Activated naive CD4-positive, alpha-beta T cell treated with anti-CD3 and anti-CD28 coated beads for 36 hours (primary cell): ENCODE data around the gene DTX1. TPM values are rescaled to one million over a fixed set of nuclear protein-coding genes. Genes with fewer than 3 reads are reported as not detected.
A peak's percentile ranks its signal among the peaks of the same experiment; 100 is the strongest.
"Not testable (repeated sequence)": the region's sequence is repeated elsewhere in the genome, so short reads cannot be mapped to it uniquely, and the experiment has no call there.

ENCODE experiments used
- CTCF ChIA-PET: fragments of 350-600 bp; sonication (Branson Sonifier 250); formaldehyde crosslinking; loops from one replicate; lab custom pipeline; 2021; ENCODE audit warnings: antibody characterized with exemption; lab: Charles Lee
- DNase-seq: peaks from one replicate; pipeline ENCODE4 v3.0.0-alpha.2; 2020
- H3K27ac Mint-ChIP-seq: one replicate; pipeline ENCODE4 v1.8.0; 2021; ENCODE audit warnings: mild to moderate bottlenecking, mixed read lengths
- H3K27me3 Mint-ChIP-seq: one replicate; pipeline ENCODE4 v1.8.0; 2021; ENCODE audit warnings: low read depth, mixed read lengths
- H3K36me3 Mint-ChIP-seq: one replicate; pipeline ENCODE4 v1.8.0; 2021; ENCODE audit warnings: low read depth, mixed read lengths
- H3K4me1 Mint-ChIP-seq: one replicate; pipeline ENCODE4 v1.8.0; 2021; ENCODE audit warnings: low read depth, mixed read lengths
- H3K4me3 Mint-ChIP-seq: one replicate; pipeline ENCODE4 v1.8.0; 2021; ENCODE audit warnings: mild to moderate bottlenecking, moderate library complexity, mixed read lengths
- H3K9me3 Mint-ChIP-seq: one replicate; pipeline ENCODE4 v1.8.0; 2021; ENCODE audit warnings: mixed read lengths
- intact Hi-C: fragments of 100-400 bp; cut with micrococcal nuclease; formaldehyde crosslinking; loops from one replicate; pipeline ENCODE4 v1.15.1; 2023
- total RNA-seq, 2 experiments: library from RNA; stranded (reverse); gene quantifications; one replicate each; pipeline ENCODE4 v1.2.3, GENCODE V29; 2021

The DTX1 gene
- total RNA-seq, 2 experiments from 2014 or later: 8.3 to 10.7 TPM

DNA sequence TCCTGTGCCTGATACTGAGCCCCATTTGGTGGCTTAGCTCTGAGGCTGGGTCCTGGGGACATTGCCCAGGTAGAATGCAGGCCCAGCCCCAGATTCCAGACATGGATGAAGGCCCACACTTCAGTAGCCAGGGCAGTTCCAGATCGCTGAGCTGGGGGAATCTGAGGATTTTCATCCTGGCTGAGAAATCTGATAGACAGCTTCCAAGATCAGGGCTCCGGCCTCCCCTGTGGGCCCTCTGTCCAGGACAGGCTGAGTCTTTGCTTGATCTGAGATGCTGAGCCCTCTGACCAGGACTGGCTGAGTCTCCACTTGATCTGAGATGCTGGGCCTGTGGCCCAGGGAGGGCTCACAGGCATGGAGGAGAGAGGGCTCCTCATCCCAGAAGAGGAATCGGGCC lies 82.3 kb downstream of the DTX1 start:
- DNase-seq: no peak
- Mint-ChIP-seq H3K27me3 (no peaks in the 10 kb centered on the region), H3K4me3 (no peak overlapping the region), H3K4me1 (peaks cover 22% of the 10 kb centered on the region), H3K9me3 (no peaks in the 10 kb centered on the region), H3K27ac (no peak overlapping the region), H3K36me3 (no peaks in the 10 kb centered on the region)
- CTCF ChIA-PET: interaction anchor here (1.2 to 1.8 kb wide), 4 partner anchors 8 to 89 kb away, joined by 4 to 11 read pairs (median 7); no protein-coding TSS in a partner anchor
- intact Hi-C loops: no loop called here

- Mint-ChIP-seq H3K27me3 (no peaks in the 10 kb centered on the region), H3K4me1 (peaks cover 16% of the 10 kb centered on the region), H3K27ac (no peak overlapping the region), H3K36me3 (no peaks in the 10 kb centered on the region), H3K4me3 (no peak overlapping the region), H3K9me3 (no peaks in the 10 kb centered on the region)
- intact Hi-C loops: no loop called here
- DNase-seq: no peak
- CTCF ChIA-PET: no interaction called here
Measured at GRCh38 chr12:113140706-113141105, 84.2 kb downstream of the DTX1 start.

- DNase-seq, H3K27me3 Mint-ChIP-seq, H3K36me3 Mint-ChIP-seq, H3K9me3 Mint-ChIP-seq, intact Hi-C loops, H3K4me1 Mint-ChIP-seq, H3K27ac Mint-ChIP-seq, H3K4me3 Mint-ChIP-seq, CTCF ChIA-PET: not testable (repeated sequence)
Measured at GRCh38 chr12:113141716-113142115, 85.2 kb downstream of the DTX1 start.

- H3K9me3 Mint-ChIP-seq: no peaks in the 10 kb centered on the region
- intact Hi-C loops: no loop called here
- no peak overlapping the region for H3K4me3 Mint-ChIP-seq
- H3K36me3 Mint-ChIP-seq: no peaks in the 10 kb centered on the region
- peak; percentile 25 for DNase-seq
- H3K4me1 Mint-ChIP-seq: peaks cover 4% of the 10 kb centered on the region
- H3K27me3 Mint-ChIP-seq: no peaks in the 10 kb centered on the region
- peak overlapping the region; percentile 41 for H3K27ac Mint-ChIP-seq
- CTCF ChIA-PET: no interaction called here
Measured at GRCh38 chr12:113142173-113142885, 85.8 kb downstream of the DTX1 start.

DNA sequence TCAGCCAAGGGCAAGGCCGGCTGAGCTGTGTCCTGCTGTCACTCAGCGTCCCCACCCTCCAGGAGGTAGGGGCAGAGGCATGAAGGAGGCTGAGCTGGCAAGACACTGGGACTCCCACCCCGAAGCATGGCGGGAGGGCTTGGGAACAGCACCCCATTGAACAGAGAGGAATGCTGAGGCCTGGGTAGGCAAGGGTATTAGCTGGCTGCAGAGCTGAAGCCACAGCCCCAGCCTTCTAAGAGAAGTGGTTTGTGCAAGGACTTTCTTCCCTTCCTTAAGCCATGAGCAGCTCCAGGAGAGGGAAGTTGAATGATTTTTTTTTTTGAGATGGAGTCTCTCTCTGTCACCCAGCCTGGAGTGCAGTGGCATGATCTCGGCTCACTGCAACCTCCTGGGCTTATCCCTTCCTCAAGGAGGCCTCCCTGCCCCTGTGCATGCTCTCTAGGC lies 86.4 kb downstream of the DTX1 start:
- Mint-ChIP-seq H3K4me3 (no peak overlapping the region), H3K27ac (no peak overlapping the region), H3K27me3 (no peaks in the 10 kb centered on the region), H3K4me1 (peaks cover 4% of the 10 kb centered on the region), H3K9me3 (no peaks in the 10 kb centered on the region), H3K36me3 (no peaks in the 10 kb centered on the region)
- no peak for DNase-seq
- intact Hi-C loops: no loop called here
- CTCF ChIA-PET: no interaction called here

DNA sequence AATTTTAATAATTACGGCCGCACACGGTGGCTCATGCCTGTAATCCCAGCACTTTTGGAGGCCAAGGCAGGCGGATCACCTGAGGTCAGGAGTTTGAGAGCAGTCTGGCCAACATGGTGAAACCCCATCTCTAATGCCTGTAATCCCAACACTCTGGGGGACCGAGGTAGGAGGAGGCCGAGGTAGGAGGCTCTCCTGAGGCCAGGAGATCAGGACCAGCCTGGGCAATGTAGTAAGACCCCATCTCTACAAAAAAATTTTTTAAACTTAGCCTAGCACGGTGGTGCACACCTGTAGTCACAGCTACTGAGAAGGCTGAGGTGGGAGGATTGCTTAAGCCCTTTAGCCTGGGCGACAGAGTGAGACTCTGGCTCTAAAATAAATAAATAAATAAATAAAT lies 87.4 kb downstream of the DTX1 start:
- Mint-ChIP-seq H3K9me3 (no peaks in the 10 kb centered on the region), H3K4me3 (no peak overlapping the region), H3K4me1 (peaks cover 4% of the 10 kb centered on the region), H3K36me3 (no peaks in the 10 kb centered on the region), H3K27ac (no peak overlapping the region), H3K27me3 (no peaks in the 10 kb centered on the region)
- intact Hi-C loops: no loop called here
- DNase-seq: no peak
- CTCF ChIA-PET: no interaction called here

GRCh38 chr12:113144806-113145205 lies 88.3 kb downstream of the DTX1 start:
- Mint-ChIP-seq H3K36me3 (no peaks in the 10 kb centered on the region), H3K9me3 (no peaks in the 10 kb centered on the region), H3K4me3 (no peak overlapping the region), H3K27ac (no peak overlapping the region), H3K4me1 (peaks cover 4% of the 10 kb centered on the region), H3K27me3 (no peaks in the 10 kb centered on the region)
- DNase-seq: no peak
- intact Hi-C loops: no loop called here
- CTCF ChIA-PET: interaction anchor here (1.3 kb wide), 1 partner anchor 8 kb away, joined by 3 read pairs; no protein-coding TSS in a partner anchor

- H3K36me3 Mint-ChIP-seq: no peaks in the 10 kb centered on the region
- CTCF ChIA-PET: interaction anchor here (1.1 to 1.3 kb wide), 2 partner anchors 10 to 11 kb away, joined by 3 read pairs; no protein-coding TSS in a partner anchor
- peaks cover 4% of the 10 kb centered on the region for H3K4me1 Mint-ChIP-seq
- intact Hi-C loops: no loop called here
- DNase-seq: no peak
- no peaks in the 10 kb centered on the region for H3K9me3 Mint-ChIP-seq
- no peaks in the 10 kb centered on the region for H3K27me3 Mint-ChIP-seq
- no peak overlapping the region for H3K4me3 Mint-ChIP-seq
- H3K27ac Mint-ChIP-seq: no peak overlapping the region
Measured at GRCh38 chr12:113145720-113146551, 89.4 kb downstream of the DTX1 start.

DNA sequence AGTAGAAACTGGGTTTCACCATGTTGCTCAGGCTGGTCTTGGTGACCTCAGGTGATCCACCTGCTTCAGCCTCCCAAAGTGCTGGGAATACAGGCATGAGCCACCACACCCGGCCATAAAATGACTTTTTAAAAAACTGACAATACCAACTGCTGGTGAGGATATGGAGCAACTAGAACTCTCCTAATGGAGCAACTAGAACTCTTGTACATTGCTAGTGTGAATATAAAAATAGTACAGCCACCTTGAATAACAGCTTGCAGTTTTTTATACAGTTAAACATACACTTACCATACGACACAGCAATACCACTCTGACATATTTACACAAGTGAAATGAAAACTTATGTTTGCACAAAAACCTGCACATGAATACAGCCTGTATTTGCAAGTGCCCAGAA lies 90.5 kb downstream of the DTX1 start:
- Mint-ChIP-seq H3K27me3 (no peaks in the 10 kb centered on the region), H3K27ac (no peak overlapping the region), H3K4me3 (no peak overlapping the region), H3K36me3 (no peaks in the 10 kb centered on the region), H3K4me1 (peaks cover 4% of the 10 kb centered on the region), H3K9me3 (no peaks in the 10 kb centered on the region)
- CTCF ChIA-PET: interaction anchor here (0.8 to 1.4 kb wide), 4 partner anchors 10 to 154 kb away, joined by 3 to 4 read pairs (median 3); partner anchors contain the start of gene RASAL1
- intact Hi-C loops: no loop called here
- no peak for DNase-seq

Other genes starting within 250 kb of the DTX1 start
- 10 to 100 TPM; 41.6 to 41.7 TPM for gene OAS1, start 149.8 kb upstream of the DTX1 start, total RNA-seq
- gene OAS3, start 118.3 kb upstream of the DTX1 start, total RNA-seq: 10 to 100 TPM; 26.1 to 28.0 TPM
- 100 to 1,000 TPM; 191 to 196 TPM for gene OAS2, start 78.2 kb upstream of the DTX1 start, total RNA-seq
- gene RASAL1, start 79.0 kb downstream of the DTX1 start, total RNA-seq: 1 to 10 TPM; 2.6 to 3.2 TPM
- 1 to 10 TPM in 1 of 2 experiments, under 1 TPM in 1; 0.57 to 1.3 TPM for gene CFAP73, start 93.0 kb downstream of the DTX1 start, total RNA-seq
- gene DDX54, start 128.7 kb downstream of the DTX1 start, total RNA-seq: 100 to 1,000 TPM; 114 to 116 TPM
- gene RITA1, start 129.0 kb downstream of the DTX1 start, total RNA-seq: 10 to 100 TPM; 14.0 to 16.1 TPM
- 10 to 100 TPM; 47.3 to 49.2 TPM for gene TPCN1, start 164.7 kb downstream of the DTX1 start, total RNA-seq